Stimulated activated CD4-positive, alpha-beta T cell treated with anti-CD3 and anti-CD28 coated beads, Interleukin-1b, Interleukin-23, amount 100 ng/mL, for 4 hours (primary cell): ENCODE results near the gene HSPE1.
"Not testable (repeated sequence)": the region's sequence is repeated elsewhere in the genome, so short reads cannot be mapped to it uniquely, and the experiment has no call there.

Experiments
- DNase-seq, 2 donors: peaks; one replicate each; pipeline ENCODE4 v3.0.0-alpha.2; 2020; ENCODE audit warnings: low read depth in 2 of 2

Gene HSPE1

DNA sequence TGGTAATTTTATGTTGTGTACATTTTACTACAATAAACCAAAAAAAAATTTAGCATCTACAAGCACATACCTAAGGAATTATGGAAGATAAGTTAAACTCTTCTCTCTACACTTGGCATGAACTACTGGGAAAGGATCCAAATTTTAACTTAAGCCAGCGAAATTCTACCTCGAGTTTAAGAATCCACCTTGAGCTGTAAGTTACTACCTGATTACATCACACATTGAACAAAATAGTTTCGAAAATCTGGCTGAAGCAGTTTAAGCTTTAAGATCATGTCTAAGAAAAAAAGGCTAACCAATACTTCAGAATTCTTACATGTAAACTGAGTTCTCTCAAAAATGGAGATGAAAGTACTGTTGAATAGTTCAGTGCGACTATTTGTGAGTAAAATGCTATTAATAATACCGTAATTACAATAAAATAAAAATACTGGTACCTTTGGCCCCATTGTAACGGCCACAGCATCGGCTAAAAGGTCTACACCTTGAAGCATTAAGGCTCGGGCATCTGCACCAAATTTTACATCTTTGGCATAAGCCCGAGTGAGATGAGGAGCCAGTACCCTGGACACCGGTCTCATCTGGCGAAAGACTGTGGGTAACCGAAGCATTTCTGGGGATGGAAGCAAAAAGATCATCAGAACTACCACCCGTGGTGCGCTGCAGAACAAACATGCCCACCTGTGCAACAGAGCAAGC is 1.8 kb upstream of the HSPE1 start:
- no peak for DNase-seq

DNA sequence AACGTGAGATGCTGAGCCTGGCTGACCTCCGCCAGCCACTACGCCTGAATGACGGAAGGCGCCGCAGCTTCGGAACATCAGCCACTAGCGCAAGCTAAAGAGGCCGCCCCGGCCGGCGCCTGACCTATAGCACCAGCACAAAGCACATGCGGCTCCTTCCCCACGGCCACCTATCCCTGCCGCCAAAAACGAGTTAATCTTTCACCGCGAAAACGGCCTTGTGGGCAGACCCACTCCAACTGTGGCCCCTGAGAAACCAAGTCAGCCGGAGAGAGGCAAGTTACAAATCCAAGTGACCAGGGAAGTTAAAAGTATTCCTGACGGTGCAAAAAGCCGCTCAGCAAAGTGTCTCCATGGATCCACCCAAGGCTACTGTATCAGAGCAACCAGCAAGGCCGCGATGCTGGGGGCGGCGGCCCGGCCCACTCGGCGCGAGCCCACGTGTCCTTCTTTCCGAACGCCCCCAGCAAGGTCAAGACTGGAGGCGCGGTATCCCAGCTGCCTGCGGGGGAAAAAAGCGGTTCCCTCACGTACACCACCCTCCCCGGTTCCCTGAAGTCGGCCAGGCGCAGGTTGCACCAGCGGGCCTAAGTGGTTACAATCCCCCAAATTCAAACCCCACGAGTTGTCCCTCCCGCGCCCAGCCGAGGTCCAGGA is 1.1 kb upstream of the HSPE1 start:
- peak; percentile 28 to 48 for DNase-seq

DNA sequence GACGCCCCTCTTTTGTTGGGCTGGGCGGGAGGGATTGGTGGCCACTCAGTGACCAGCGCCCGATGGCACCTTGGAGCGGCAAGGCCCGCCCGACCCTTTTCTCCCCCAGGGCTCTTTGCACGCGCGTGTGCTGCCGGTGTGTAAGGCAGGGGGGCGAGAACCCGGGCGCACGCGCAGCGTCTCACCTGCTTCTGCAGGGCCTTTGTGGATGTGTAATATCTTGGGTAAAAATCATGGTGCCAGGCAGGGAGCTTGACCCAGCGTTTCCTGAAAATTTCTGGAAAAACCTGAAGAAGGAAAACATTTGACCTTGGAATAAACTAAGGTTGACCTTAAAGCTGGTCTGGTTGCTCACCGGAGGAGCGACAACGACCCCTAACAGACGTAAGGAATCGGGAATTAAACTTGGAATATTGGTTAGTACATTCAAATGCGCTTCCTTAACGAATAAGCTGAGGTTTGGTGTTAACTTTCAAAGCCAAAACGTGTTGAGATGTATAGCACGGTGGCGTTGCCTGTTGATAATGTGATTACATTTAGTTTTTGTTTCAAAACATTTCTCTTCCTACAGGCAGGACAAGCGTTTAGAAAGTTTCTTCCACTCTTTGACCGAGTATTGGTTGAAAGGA is 438 bp downstream of the HSPE1 start:
- DNase-seq: no peak

DNA sequence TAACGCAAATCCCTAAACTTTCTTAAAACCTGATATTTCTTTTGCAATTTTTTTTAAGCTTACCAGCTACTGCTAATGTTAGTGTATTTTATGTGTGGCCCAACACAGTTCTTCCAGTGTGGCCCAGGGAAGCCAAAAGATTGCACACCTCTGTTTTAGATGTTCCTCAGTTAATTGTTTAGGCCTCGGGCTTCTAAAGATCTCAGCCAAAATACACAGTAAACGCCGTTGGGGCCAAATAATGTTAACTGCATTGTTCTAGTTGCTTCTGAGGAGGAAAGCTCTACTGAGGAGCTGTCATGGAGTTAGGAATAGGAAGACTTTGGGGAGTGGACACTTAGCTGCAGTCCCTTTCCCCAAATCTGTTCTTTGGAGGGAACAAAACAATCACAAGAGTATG is 2.0 kb downstream of the HSPE1 start:
- no peak for DNase-seq

DNA sequence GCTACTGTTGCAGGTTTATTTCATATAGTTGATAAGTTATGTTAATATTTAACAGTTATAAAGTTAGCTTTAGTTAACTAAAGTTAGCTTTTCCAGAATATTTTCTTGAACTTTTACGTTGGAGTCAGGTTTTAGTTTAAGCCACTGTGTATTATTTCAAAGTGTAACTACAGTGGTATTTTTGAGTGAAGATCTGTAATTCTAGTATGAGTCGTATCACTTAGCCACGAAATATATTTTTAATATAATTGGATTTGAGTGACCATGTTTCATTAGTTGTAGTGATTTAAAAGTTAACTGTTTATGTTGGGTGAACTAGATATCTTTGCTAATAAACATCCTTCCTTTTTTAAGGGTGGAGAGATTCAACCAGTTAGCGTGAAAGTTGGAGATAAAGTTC is 2.5 kb downstream of the HSPE1 start:
- no peak for DNase-seq

DNA sequence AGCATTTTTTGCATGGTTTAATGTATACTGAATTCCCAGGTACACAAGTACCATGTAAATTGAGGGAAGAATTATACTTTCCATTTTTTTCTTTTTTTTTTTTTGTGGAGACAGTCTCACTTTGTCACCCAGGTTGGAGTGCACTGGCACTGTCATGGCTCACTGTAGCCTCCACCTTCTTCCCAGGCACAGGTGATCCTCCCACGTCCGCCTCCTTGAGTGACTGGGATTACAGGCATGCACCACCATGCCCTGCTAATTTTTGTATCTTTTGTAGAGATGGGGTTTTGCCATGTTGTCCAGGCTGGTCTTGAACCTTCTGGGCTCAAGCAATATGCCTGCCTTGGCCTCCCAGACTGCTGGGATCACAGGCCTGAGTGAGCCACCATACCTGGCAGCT is 3.8 kb downstream of the HSPE1 start:
- no peak for DNase-seq

DNA sequence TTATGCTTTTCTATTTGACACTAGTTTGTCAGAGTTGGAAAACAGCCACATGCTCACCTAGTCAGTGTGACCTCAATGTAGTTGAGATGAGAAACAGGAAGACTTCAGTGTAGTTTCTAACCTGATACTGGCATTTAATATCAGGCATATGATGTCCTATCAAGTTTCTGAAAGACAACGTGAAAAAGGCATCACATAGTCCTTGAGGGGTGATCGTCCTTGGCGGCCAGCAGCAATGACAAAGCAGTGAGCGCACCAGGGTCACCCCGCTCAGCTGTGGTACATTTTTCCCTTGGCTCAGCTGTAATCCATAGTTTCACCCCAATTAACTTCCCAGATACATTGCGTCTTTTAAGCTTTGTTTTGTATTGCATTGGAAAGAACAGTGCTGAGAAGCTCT is 4.3 kb downstream of the HSPE1 start:
- DNase-seq: no peak

DNA sequence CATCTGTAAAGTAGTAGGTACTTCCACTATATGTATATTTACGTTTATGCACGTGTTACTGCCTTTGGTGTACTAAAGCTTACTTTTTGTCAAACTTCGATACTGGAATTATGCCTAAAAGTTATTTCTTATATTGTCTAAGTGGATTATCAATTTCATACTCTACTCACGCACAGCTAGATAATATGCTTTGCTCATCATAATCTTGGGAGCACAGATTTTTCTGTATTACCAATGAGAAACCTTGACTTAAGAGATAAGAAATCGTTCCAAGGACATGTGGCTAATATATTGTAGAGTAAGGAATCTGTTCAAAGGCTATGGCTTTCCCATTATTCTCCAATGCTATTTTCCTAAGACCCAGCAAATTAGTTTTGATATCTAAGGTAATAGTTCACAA is 6.5 kb downstream of the HSPE1 start:
- no peak for DNase-seq

DNA sequence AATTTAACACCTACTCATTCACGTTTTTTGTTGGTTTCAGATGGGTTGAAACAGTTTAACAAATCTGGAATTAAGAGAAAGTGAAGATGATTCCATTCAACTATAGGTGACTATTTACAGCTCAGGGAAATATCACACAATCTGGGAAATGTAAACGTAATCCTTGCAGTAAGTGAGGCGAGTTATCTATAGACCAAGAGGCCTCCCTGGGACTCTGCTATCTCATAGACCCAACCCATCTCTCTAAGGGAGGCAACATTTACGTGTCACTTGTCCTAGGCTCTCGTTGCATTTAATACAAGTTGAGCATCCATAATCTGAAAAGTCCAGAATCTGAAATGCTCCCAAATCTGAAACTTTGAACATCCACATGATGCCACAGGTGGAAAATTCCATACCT is 13.7 kb downstream of the HSPE1 start:
- DNase-seq: no peak

DNA sequence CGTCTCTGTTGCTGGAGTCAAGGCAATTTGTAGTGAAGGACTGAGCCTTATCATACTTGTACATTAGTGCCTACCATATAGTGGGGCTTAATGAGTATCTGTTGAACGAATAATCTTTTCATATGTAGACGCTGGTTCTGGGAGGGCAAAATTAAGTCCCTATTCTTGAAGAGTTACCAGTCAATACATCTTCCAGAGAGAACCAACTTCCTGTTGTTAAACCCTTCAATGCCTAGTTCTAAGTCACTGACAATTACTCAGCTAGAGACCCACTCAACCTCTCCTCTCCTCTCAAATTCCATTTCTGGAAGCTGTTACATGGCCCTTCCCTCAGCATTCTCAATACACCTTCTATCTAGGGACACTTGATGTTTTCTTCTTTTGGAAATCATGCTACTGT is 14.6 kb downstream of the HSPE1 start:
- DNase-seq: no peak

DNA sequence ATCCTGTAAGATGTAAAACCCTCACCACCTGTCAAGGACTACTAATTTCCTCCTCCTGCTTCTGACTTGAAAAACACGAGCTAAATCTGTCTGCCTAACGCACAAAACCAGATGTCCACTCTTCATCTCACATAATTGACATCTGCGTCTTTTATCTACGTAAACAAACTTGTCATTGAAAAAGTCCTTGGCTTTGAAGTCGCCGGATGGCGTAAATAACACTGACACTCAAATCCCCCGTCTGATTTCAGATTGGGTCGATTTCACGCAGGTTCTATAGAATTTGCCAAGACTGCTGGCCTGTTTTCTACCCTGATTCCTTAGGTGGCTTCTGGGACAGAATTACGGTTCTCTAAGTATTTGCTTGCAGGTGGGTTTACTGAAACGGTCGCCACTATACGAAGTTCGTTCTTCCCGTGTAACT is 15.1 kb downstream of the HSPE1 start:
- DNase-seq: no peak

DNA sequence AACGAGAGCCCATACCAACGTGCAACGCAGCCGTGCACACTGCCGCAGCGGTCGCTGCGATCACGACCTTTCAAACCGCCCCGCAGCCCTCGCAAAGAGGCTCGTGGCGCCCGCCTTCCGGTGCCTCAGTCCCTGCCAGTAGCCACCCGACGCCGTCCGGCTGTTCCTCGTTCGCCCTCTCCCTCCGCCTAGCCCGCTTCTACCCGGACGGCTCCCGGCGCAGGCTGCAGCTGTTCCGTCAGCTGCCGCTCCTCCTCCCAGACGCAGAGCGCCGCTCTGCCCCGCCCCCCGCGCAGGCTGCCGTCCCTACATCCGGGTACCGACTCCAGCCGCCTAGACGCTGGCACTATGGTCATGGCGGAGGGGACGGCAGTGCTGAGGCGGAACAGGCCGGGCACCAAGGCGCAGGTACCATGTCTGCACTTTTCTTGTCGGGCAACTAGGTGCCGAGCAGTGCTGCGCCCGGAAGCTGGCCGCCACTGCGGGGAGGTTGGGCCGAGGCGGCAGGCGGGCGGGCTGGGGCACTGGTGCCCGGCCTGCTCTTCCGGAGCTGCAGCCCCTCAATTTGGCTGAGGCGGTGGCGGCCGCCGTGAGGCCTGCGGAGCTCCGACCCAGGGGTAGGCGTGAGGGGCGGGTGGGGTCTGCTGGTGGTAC is 15.7 kb downstream of the HSPE1 start, which contains the start of gene MOB4:
MOB4 (plus strand) TSS at position 328 of the 654 bp plus-strand sequence; CDS start at position 349, 21 bp downstream.
- peak; percentile 85 to 91 for DNase-seq

DNA sequence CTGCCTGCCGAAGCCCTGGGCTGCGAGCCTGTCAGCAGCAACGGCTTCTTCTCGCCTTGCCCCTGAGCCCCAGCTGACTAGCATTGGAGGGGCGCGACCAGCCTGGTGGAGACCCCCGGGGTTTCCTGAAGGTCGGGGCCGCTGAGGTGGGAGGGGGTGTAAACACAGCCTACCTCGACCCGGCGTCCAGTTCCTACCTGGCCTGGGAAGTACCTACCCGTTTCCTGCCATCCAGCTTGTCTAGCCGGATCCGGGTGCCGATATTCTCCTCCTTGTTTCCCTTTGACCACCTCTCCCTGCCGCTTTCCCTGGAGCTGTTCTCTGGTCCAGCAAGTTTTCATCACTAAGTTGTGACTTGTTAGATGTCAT is 16.2 kb downstream of the HSPE1 start:
- no peak for DNase-seq

DNA sequence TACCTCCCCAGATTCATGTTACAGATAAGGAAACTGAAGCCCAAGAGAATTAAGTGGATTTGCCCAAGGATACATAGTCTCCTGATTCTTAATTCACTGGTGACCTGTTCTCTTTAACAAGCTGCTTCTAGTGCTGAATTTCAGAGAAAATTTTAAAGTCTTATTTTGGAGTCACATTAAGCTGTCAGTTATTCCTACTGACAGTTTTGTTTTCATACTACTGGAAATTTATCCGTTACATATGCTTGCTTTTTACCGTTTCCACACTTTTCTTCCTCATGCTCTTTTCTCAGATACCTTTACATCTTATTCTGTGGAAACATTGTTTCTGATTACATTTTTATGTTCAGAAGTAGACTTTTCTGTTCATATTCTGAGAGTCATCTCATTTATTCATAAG is 17.0 kb downstream of the HSPE1 start:
- DNase-seq: no peak

DNA sequence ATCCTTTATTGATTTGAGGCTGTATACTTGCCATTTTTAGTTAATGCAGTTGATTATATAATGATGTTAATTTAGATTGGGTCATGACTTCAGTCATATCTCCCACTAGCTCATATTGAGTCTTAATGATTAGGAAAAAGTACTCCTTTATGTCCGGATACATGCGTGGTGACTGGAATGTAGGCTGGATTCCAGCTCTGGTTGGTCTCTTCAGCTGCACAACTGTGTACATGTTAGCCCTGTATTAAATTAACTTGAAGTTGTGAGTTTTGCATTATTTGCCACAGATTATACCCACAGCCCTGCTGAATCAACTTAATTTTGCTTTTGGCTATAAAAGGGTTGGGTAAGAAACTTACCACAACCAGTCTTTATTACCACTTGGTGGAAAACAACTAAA is 38.2 kb downstream of the HSPE1 start:
- no peak for DNase-seq

DNA sequence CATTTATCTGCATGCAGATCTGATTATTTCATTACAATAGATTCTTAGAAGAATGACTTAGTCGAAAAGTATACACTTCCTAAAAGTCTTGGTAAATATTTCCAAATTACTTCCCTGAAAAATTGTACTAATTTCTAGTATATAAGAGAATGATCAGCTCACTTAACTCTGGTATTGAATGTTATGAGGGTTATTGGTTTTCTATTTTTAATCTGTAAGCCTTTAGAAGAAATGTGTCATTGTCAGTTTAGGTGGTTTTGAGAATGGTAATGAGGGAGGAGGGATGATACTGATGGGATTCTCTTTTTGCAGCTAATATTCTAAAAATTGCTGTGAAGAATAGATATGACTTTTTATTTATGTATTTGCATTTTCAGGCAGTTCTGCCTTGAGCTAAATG is 39.6 kb downstream of the HSPE1 start:
- no peak for DNase-seq

DNA sequence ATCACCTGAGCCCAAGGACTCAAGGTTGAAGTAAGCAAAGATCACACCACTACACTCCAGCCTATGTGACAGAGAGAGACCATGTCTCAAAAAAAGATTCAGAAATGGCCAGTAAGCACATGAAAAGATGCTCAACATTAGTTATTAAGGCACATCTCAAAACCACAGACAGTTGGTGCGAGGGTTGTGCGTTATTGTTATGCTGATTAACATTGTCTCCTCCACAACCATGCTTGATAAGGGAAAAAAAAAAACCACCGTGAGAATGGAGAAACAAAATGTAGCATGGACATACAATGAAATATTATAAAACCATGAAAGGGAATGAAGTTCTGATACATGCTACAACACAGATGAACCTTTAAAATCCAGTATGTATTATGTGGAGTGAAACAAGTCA is 43.0 kb downstream of the HSPE1 start:
- DNase-seq: no peak

DNA sequence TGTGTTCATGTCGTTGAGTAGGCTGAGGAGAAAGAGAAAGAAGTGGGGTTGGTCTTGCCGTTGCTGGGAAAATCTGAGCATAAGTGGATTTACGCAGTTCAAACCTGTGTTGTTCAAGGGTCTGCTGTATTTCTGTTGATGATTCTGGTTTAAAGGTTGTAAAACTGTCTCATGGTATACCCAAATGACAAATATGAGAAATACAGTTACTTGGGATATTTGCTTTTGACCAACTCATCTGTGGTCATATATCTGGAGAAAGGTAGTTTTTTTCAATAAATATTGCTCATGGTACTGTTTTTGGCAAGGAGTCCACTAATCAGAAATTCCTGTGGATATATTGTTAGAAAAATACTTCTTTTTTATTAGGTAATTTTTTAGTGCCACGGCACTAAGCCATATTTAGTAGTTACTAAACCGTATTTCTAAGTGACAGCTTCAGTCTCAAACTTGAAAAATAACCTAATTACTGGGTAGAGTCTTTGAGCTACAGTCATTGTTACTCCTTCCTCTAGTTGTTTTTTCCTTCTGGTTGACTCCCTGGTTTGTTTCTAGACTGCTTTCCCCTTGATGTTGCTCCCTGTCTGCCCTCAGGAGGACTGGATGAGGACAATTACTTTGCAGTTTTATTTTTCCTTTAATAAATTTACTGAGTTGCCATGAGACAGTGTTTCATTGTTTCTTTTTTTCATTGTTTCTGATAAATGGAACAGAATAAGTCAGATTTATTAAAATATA is 47.2 kb downstream of the HSPE1 start:
- no peak for DNase-seq

DNA sequence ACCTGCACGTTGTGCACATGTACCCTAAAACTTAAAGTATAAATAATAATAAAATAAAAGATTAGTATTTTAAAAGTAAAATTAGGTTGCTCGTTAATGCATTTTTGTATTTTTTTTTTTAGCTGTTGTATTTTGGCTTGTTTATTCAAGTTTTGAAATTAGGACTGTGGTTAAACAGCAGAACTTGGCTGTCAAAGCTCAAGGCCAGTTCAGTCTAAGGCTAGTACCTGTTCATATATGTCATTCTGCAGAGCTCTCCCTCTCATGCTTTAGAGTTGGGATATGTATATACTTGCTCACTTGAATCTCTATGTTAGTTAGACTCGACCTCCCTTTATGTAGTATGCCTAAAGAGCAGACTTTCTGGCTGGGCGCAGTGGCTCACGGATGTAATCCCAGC is 48.4 kb downstream of the HSPE1 start:
- no peak for DNase-seq

DNA sequence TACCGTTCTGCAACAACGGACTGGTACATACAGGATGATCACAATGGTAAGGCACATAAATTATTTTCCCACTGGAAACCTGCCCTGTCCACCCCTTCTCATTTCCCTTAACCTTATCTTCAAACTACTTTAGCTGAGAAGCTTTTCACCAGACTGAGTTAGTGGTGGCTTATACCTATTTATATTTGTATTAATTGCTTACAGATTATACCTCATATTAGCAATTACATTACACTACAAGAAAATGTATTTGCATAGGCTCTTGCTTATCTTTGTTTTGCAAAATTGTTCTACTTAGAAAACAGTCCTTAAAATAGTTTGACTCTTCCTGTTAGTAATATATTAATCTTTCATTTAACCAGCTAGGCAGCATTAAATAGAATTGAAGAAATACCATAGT is 51.1 kb downstream of the HSPE1 start:
- DNase-seq: not testable (repeated sequence)
